K562 (cell line): ENCODE measurements around the gene ARL3. TPM values are rescaled to one million over a fixed set of nuclear protein-coding genes. Genes with fewer than 3 reads are reported as not detected.
A peak's percentile ranks its signal among the peaks of the same experiment; 100 is the strongest.

Experiments used
- ATAC-seq: fragments of 200-7000 bp; cut with Tn5 transposase; 3 replicates; pipeline ENCODE4 v1.9.1; 2020; ENCODE audit warnings: moderate library complexity
- BruUV-seq: library from RNA; stranded (reverse); fragments of 400-500 nt; replicated peaks from 2 replicates; lab custom pipeline; 2021; lab: Mats Ljungman, UMichigan
- CTCF ChIA-PET: fragments of 300-600 bp; formaldehyde crosslinking; extraction: SDS; loops from one replicate; lab custom pipeline; 2021; ENCODE audit warnings: low intra/inter-chr PET ratio; lab: Yijun Ruan, JAX
- POLR2A ChIA-PET: fragments of 300-600, 350-650 bp; sonication (Branson Sonifier 250); formaldehyde crosslinking; extraction: SDS; loops from one replicate; lab custom pipeline; 2021; ENCODE audit warnings: antibody characterized with exemption, inconsistent platforms; lab: Yijun Ruan, JAX
- DNase-seq, 4 experiments: peaks; one replicate each; pipeline versions ENCODE4 v3.0.0 to v3.0.0-alpha.2; 2011 to 2018; ENCODE audit warnings: low spot score in 3 of 4, mixed read lengths in 3 of 4; ENCODE audit errors: extremely low read depth in 1 of 4
- FAIRE-seq: peaks from 2 replicates; lab custom pipeline; 2011; peaks lifted over from hg19 to GRCh38; lab: Jason Lieb, UNC
- H2AFZ ChIP-seq: 2 replicates; pipeline ENCODE4 v1.6.0; 2011; ENCODE audit warnings: low read depth, low read length, control low read depth, inconsistent platforms
- H3K27ac ChIP-seq: fragments of 200-600 bp; 3 replicates; pipeline ENCODE4 v1.8.0; 2011; ENCODE audit warnings: low read depth, mild to moderate bottlenecking, control low read depth, inconsistent platforms, low read length, moderate library complexity, mixed read lengths; ENCODE audit errors: extremely low read depth
- H3K27me3 ChIP-seq, 2 experiments: fragments of 300-600 bp in 1 of 2; 2 replicates in 1 of 2; 3 replicates in 1 of 2; pipeline versions ENCODE4 v1.6.0 to v1.8.0; 2011; ENCODE audit warnings: inconsistent platforms in 2 of 2, low read length in 2 of 2, mild to moderate bottlenecking in 1 of 2, mixed read lengths in 1 of 2, moderate library complexity in 1 of 2; ENCODE audit not compliant: control insufficient read depth in 2 of 2, insufficient read depth in 2 of 2
- H3K36me3 ChIP-seq: fragments of 300-600 bp; 3 replicates; pipeline ENCODE4 v1.8.0; 2011; ENCODE audit warnings: mild to moderate bottlenecking, low read length, inconsistent platforms; ENCODE audit not compliant: control insufficient read depth, insufficient read depth
- H3K4me1 ChIP-seq, 2 experiments: fragments of 200-600 bp in 1 of 2; replicated peaks in 1 of 2; 2 replicates in 1 of 2; 3 replicates in 1 of 2; pipeline versions ENCODE4 v1.5.1 to v1.8.0; 2011; ENCODE audit warnings: inconsistent platforms in 2 of 2, low read length in 2 of 2, mild to moderate bottlenecking in 1 of 2, mixed read lengths in 1 of 2, moderate library complexity in 1 of 2; ENCODE audit not compliant: control insufficient read depth in 2 of 2, insufficient read depth in 2 of 2
- H3K4me2 ChIP-seq: 2 replicates; pipeline ENCODE4 v1.6.1; 2011; ENCODE audit warnings: low read length, control low read depth, inconsistent platforms, mixed read lengths; ENCODE audit not compliant: insufficient read depth
- H3K4me3 ChIP-seq: fragments of 200-600 bp; sonication (generic), shearing (Covaris generic); 2 replicates; pipeline ENCODE4 v1.5.1; 2016; ENCODE audit warnings: control low read depth, inconsistent platforms
- H3K79me2 ChIP-seq: fragments of 200-600 bp; 3 replicates; pipeline ENCODE4 v1.8.0; 2011; ENCODE audit warnings: low read length, inconsistent platforms; ENCODE audit not compliant: control insufficient read depth, insufficient read depth
- H3K9ac ChIP-seq, 2 experiments: 2 replicates each; pipeline versions ENCODE4 v1.6.0 to v1.6.1; 2011; ENCODE audit warnings: low read depth in 2 of 2, low read length in 2 of 2, control low read depth in 1 of 2, inconsistent platforms in 1 of 2, mild to moderate bottlenecking in 1 of 2, mixed read lengths in 1 of 2; ENCODE audit not compliant: insufficient read depth in 1 of 2
- H3K9me1 ChIP-seq: one replicate; pipeline ENCODE4 v1.6.0; 2011; ENCODE audit warnings: inconsistent platforms, mild to moderate bottlenecking, low read length, moderate library complexity; ENCODE audit not compliant: control insufficient read depth, insufficient read depth
- H3K9me3 ChIP-seq: replicated peaks from 2 replicates; pipeline ENCODE4 v1.5.1; 2011; ENCODE audit warnings: low read depth, low read length, inconsistent platforms; ENCODE audit not compliant: control insufficient read depth, insufficient read depth
- H4K20me1 ChIP-seq: replicated peaks from 2 replicates; pipeline ENCODE4 v1.6.1; 2011; ENCODE audit warnings: low read length, inconsistent platforms, mixed read lengths; ENCODE audit not compliant: control insufficient read depth, insufficient read depth
- ARID1B ChIP-seq: fragments of 450-650 bp; IDR thresholded peaks from 2 replicates; pipeline ENCODE4 v1.6.1; 2016; ENCODE audit warnings: antibody characterized with exemption, mild to moderate bottlenecking, inconsistent platforms
- CBFA2T2 ChIP-seq: fragments of 450-650 bp; conservative IDR thresholded peaks from 2 replicates; pipeline ENCODE4 v1.6.1; 2017; ENCODE audit warnings: mild to moderate bottlenecking
- CBFA2T3 ChIP-seq: fragments of 450-650 bp; IDR thresholded peaks from 2 replicates; pipeline ENCODE4 v1.6.1; 2017
- ESRRA ChIP-seq: fragments of 450-650 bp; IDR thresholded peaks from 2 replicates; pipeline ENCODE4 v1.6.1; 2014; ENCODE audit warnings: low read depth, mild to moderate bottlenecking, moderate library complexity, borderline replicate concordance
- EZH2 ChIP-seq: IDR thresholded peaks from 2 replicates; pipeline ENCODE4 v1.6.1; 2012; ENCODE audit warnings: low read depth, mild to moderate bottlenecking, inconsistent platforms, low read length, borderline replicate concordance
- FOXP1 ChIP-seq: sonication (generic); formaldehyde crosslinking; IDR thresholded peaks from 2 replicates; pipeline ENCODE4 v1.8.0; 2022; ENCODE audit warnings: mild to moderate bottlenecking, missing genetic modification reagents
- ILF3 ChIP-seq: fragments of 450-650 bp; IDR thresholded peaks from 2 replicates; pipeline ENCODE4 v1.6.1; 2018; ENCODE audit warnings: antibody characterized with exemption, mild to moderate bottlenecking, moderate library complexity, borderline replicate concordance
- L3MBTL2 ChIP-seq: fragments of 450-650 bp; IDR thresholded peaks from 2 replicates; pipeline ENCODE4 v1.6.1; 2016; ENCODE audit warnings: mild to moderate bottlenecking, moderate library complexity
- MAFF ChIP-seq: IDR thresholded peaks from 2 replicates; pipeline ENCODE4 v1.6.1; 2012; ENCODE audit warnings: low read length, improper control_type of control experiment
- MIER1 ChIP-seq: fragments of 450-650 bp; IDR thresholded peaks from 2 replicates; pipeline ENCODE4 v1.6.1; 2016; ENCODE audit warnings: antibody characterized with exemption, mild to moderate bottlenecking, low read depth
- NR2C2 ChIP-seq, 2 experiments: fragments of 200-800 bp in 1 of 2; sonication (Bioruptor generic) in 1 of 2; sonication (generic) in 1 of 2; formaldehyde crosslinking in 1 of 2; IDR thresholded peaks; 2 replicates each; pipeline versions ENCODE4 v1.6.1 to v1.8.0; 2016 to 2022; ENCODE audit warnings: mild to moderate bottlenecking in 1 of 2, missing compliant biosample characterization in 1 of 2, missing genetic modification characterization in 1 of 2, missing genetic modification reagents in 1 of 2
- PHF20 ChIP-seq: fragments of 450-650 bp; IDR thresholded peaks from 2 replicates; pipeline ENCODE4 v1.6.1; 2018; ENCODE audit not compliant: partially characterized antibody
- POLR2AphosphoS5 ChIP-seq: IDR thresholded peaks from 2 replicates; pipeline ENCODE4 v1.6.1; 2011; ENCODE audit warnings: mild to moderate bottlenecking, low read depth, low read length, moderate library complexity; ENCODE audit not compliant: control insufficient read depth, insufficient read depth
- TAF1 ChIP-seq: IDR thresholded peaks from 2 replicates; pipeline ENCODE4 v1.6.1; 2011; ENCODE audit warnings: mild to moderate bottlenecking, low read length, moderate library complexity; ENCODE audit not compliant: insufficient read depth, control insufficient read depth, severe bottlenecking; ENCODE audit errors: extremely low read depth
- TFAP4 ChIP-seq: sonication (generic); formaldehyde crosslinking; IDR thresholded peaks from 2 replicates; pipeline ENCODE4 v1.8.0; 2022; ENCODE audit warnings: missing genetic modification reagents, mild to moderate bottlenecking, moderate library complexity, borderline replicate concordance
- ZNF75A ChIP-seq: fragments of 450-650 bp; formaldehyde crosslinking; IDR thresholded peaks from 2 replicates; pipeline ENCODE4 v1.4.0; 2020; ENCODE audit warnings: mild to moderate bottlenecking
- WGBS: fragments of 100-300 bp; shearing (Covaris generic); methylation state at CpG from one replicate; pipeline ENCODE4 v1.1.6; 2016; ENCODE audit warnings: low coverage, mixed read lengths; ENCODE audit not compliant: insufficient coverage; ENCODE audit errors: missing lambda C conversion rate; 5-methylcytosine and 5-hydroxymethylcytosine counted together
- in situ Hi-C: fragments of 300-500 bp; cut with MboI; formaldehyde crosslinking; loops from 4 replicates; pipeline ENCODE4 v1.15.0; 2018; ENCODE audit warnings: inconsistent platforms, mixed read lengths
- intact Hi-C: fragments of 100-400 bp; cut with micrococcal nuclease; formaldehyde crosslinking; loops from 2 replicates; pipeline ENCODE4 v1.14.2; 2022
- polyA plus RNA-seq, 8 experiments: library from polyadenylated mRNA; depleted of rRNA in 4 of 8; stranded (reverse) in 5 of 8; unstranded in 3 of 8; fragments of >200 nt; fragmentation: Nextera tagmentation in 2 of 8; fragmentation: Illumina TruSeq in 1 of 8; extraction: Ambion mirVana in 2 of 8; extraction: Trizol in 1 of 8; gene quantifications; 2 replicates each; pipeline versions ENCODE4 v1.2.1 to v1.2.3, GENCODE V29; 2011 to 2014; ENCODE audit warnings: inconsistent platforms in 1 of 8, missing spikeins in 1 of 8
- total RNA-seq, 7 experiments: library from RNA; depleted of rRNA in 6 of 7; stranded (reverse); fragments of >200 nt in 6 of 7; fragmentation: Illumina TruSeq in 2 of 7; extraction: Trizol in 2 of 7; gene quantifications; 2 replicates each; pipeline versions ENCODE4 v1.2.1 to v1.2.3, GENCODE V29; 2011 to 2021; ENCODE audit warnings: low replicate concordance in 1 of 7

ARL3 gene
- total and polyA plus RNA-seq, 9 of the 15 experiments (the other 6 are each of a cell fraction or from before 2014, with no cell fraction given), result 2.9 to 8.9 (median 4.8) TPM

DNA sequence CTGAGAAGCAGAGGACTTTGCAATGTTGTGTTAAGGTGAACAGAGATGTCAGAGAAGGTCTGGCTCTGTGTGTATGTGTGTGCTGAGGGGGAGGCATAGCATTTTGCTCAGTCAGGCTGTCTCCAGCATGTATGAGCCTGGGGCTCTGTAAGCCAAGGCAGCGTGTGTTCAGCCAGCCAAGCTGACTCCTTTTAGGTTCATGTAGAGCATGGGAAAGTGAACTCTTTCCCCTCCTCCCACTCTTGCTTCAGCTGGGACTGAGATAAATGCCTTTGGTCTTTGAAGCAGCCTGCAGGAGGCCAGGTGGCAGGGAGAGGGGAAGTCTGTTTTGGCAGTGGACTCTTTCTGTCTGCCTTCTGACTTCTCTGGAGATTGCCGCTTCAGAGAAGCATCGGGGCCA is 4.0 kb upstream of the ARL3 start:
- Histone ChIP-seq H4K20me1 (no peaks in the 10 kb centered on the region), H3K4me3 (no peak overlapping the region), H3K79me2 (peaks cover 66% of the 10 kb centered on the region), H3K27me3 (no peaks in the 10 kb centered on the region), H3K27ac (peak overlapping the region; percentile 42; the same call in 2 of the 3 replicates), H3K4me1 (peaks cover 12 to 20% of the 10 kb centered on the region in 2 experiments; a peak in 4 of 5 replicates), H3K36me3 (peaks cover 29% of the 10 kb centered on the region), H2AFZ (0 out of 2 replicates have a peak overlapping the region, but pooled peaks have one; percentile 30), H3K4me2 (peak overlapping the region; percentile 72), H3K9me3 (no peaks in the 10 kb centered on the region), H3K9me1 (no peaks in the 10 kb centered on the region), H3K9ac (peak overlapping the region; percentile 44 to 56; a peak in 3 of 4 replicates)
- intact Hi-C loops (no loop called here), in situ Hi-C loops (no loop called here)
- WGBS, result 26% methylated on average over 3 of the region's 3 CpGs
- FAIRE-seq, result peak; percentile 85
- POLR2A ChIA-PET, result no interaction called here
- CTCF ChIA-PET, result no interaction called here
- BruUV-seq, result no TSS peak
- DNase-seq, result peak in 2 of 4 experiments; percentile 51 to 73
- peak; percentile 2; the same call in 2 of the 3 replicates for ATAC-seq
- TF ChIP-seq ZNF75A (CRISPR knock-in tag) (no peak), PHF20 (no peak), ARID1B (no peak), L3MBTL2 (0 out of 2 replicates have a peak, but pooled peaks have one; percentile 15), CBFA2T3 (peak; percentile 50), TAF1 (no peak), CBFA2T2 (peak; percentile 32; the same call in 1 of the 2 replicates), POLR2AphosphoS5 (peak; percentile 25; the same call in 1 of the 2 replicates), MAFF (no peak), NR2C2 (CRISPR knock-in tag; IDR thresholded peaks at IDR 0.05) (no peak), NR2C2 (tag; IDR thresholded peaks at IDR 0.05) (no peak), FOXP1 (CRISPR knock-in tag) (no peak), MIER1 (no peak), ILF3 (no peak), EZH2 (no peak), ESRRA (no peak), TFAP4 (CRISPR knock-in tag) (peak; percentile 89)
